H9 (cell line): ENCODE data around the gene TMEM165. TPM values are rescaled to one million over a fixed set of nuclear protein-coding genes. Genes with fewer than 3 reads are reported as not detected.

Source experiments
- DNase-seq: peaks from one replicate; pipeline ENCODE4 v3.0.0-alpha.2; 2017
- H2AFZ ChIP-seq: one replicate; pipeline ENCODE4 v1.6.1; 2013; ENCODE audit warnings: mild to moderate bottlenecking, low read length, control low read depth, moderate library complexity
- H2AK5ac ChIP-seq: 2 replicates; pipeline ENCODE4 v1.6.1; 2013; ENCODE audit warnings: low read length, control low read depth, mixed read lengths; ENCODE audit not compliant: insufficient read length
- H2BK120ac ChIP-seq: one replicate; pipeline ENCODE4 v1.6.1; 2013; ENCODE audit warnings: low read depth, mild to moderate bottlenecking, low read length, control low read depth, inconsistent platforms; ENCODE audit not compliant: poor library complexity, severe bottlenecking
- H2BK12ac ChIP-seq: 2 replicates; pipeline ENCODE4 v1.6.1; 2013; ENCODE audit warnings: low read length, control low read depth, mixed read lengths, low read depth; ENCODE audit not compliant: insufficient read length
- H2BK15ac ChIP-seq: 2 replicates; pipeline ENCODE4 v1.6.1; 2013; ENCODE audit warnings: low read depth, low read length, control low read depth
- H2BK20ac ChIP-seq: one replicate; pipeline ENCODE4 v1.6.1; 2013; ENCODE audit warnings: low read depth, mild to moderate bottlenecking, low read length, control low read depth, inconsistent platforms; ENCODE audit not compliant: poor library complexity, severe bottlenecking
- H2BK5ac ChIP-seq: 2 replicates; pipeline ENCODE4 v1.6.1; 2013; ENCODE audit warnings: low read length, control low read depth, mixed read lengths; ENCODE audit not compliant: insufficient read length
- H3K14ac ChIP-seq: 2 replicates; pipeline ENCODE4 v1.6.1; 2013; ENCODE audit warnings: low read length, control low read depth; ENCODE audit not compliant: insufficient read depth
- H3K18ac ChIP-seq: 2 replicates; pipeline ENCODE4 v1.6.1; 2013; ENCODE audit warnings: low read depth, mild to moderate bottlenecking, mixed read lengths, low read length, control low read depth; ENCODE audit not compliant: insufficient read length
- H3K23ac ChIP-seq: 2 replicates; pipeline ENCODE4 v1.6.1; 2013; ENCODE audit warnings: low read length, control low read depth, mixed read lengths, low read depth; ENCODE audit not compliant: insufficient read length
- H3K23me2 ChIP-seq: 2 replicates; pipeline ENCODE4 v1.6.1; 2013; ENCODE audit warnings: low read depth, mild to moderate bottlenecking, mixed read lengths, low read length, control low read depth; ENCODE audit not compliant: insufficient read length, poor library complexity, severe bottlenecking
- H3K27ac ChIP-seq: 2 replicates; pipeline ENCODE4 v1.5.1; 2013; ENCODE audit warnings: low read length, control low read depth, mixed read lengths, low read depth; ENCODE audit not compliant: insufficient read length
- H3K27me3 ChIP-seq: 2 replicates; pipeline ENCODE4 v1.6.1; 2013; ENCODE audit warnings: low read length, control low read depth, inconsistent platforms; ENCODE audit not compliant: insufficient read depth
- H3K4ac ChIP-seq: 2 replicates; pipeline ENCODE4 v1.6.1; 2013; ENCODE audit warnings: low read depth, mild to moderate bottlenecking, control low read depth, inconsistent platforms, low read length, moderate library complexity
- H3K4me1 ChIP-seq: 2 replicates; pipeline ENCODE4 v1.6.1; 2013; ENCODE audit warnings: low read length, control low read depth, inconsistent platforms; ENCODE audit not compliant: insufficient read depth
- H3K4me2 ChIP-seq: 2 replicates; pipeline ENCODE4 v1.6.1; 2013; ENCODE audit warnings: low read length, control low read depth, mixed read lengths; ENCODE audit not compliant: insufficient read length, insufficient read depth
- H3K56ac ChIP-seq: 2 replicates; pipeline ENCODE4 v1.6.1; 2013; ENCODE audit warnings: low read depth, mild to moderate bottlenecking, mixed read lengths, low read length, control low read depth; ENCODE audit not compliant: insufficient read length
- H3K79me1 ChIP-seq: 2 replicates; pipeline ENCODE4 v1.6.1; 2013; ENCODE audit warnings: low read depth, mild to moderate bottlenecking, moderate library complexity, low read length, control low read depth, inconsistent platforms; ENCODE audit not compliant: insufficient read depth, poor library complexity, severe bottlenecking
- H3K79me2 ChIP-seq: 2 replicates; pipeline ENCODE4 v1.6.1; 2013; ENCODE audit warnings: low read length, control low read depth, inconsistent platforms; ENCODE audit not compliant: insufficient read depth
- H3K9ac ChIP-seq: 2 replicates; pipeline ENCODE4 v1.6.1; 2013; ENCODE audit warnings: low read length, control low read depth, mixed read lengths; ENCODE audit not compliant: insufficient read length; ENCODE audit errors: extremely low read depth
- H3K9me3 ChIP-seq: one replicate; pipeline ENCODE4 v1.6.1; 2013; ENCODE audit warnings: low read depth, low read length, inconsistent platforms; ENCODE audit not compliant: control insufficient read depth
- H3T11ph ChIP-seq: one replicate; pipeline ENCODE4 v1.6.1; 2013; ENCODE audit warnings: mild to moderate bottlenecking, low read length, control low read depth, inconsistent platforms
- H4K20me1 ChIP-seq: one replicate; pipeline ENCODE4 v1.6.1; 2013; ENCODE audit not compliant: control insufficient read depth, insufficient read length, insufficient read depth
- H4K5ac ChIP-seq: 2 replicates; pipeline ENCODE4 v1.6.1; 2013; ENCODE audit warnings: low read depth, mild to moderate bottlenecking, mixed read lengths, low read length, control low read depth; ENCODE audit not compliant: insufficient read length
- H4K8ac ChIP-seq: replicated peaks from 2 replicates; pipeline ENCODE4 v1.6.1; 2013; ENCODE audit warnings: low read length, control low read depth, mixed read lengths, low read depth; ENCODE audit not compliant: insufficient read length
- H4K91ac ChIP-seq: 2 replicates; pipeline ENCODE4 v1.6.1; 2013; ENCODE audit warnings: low read depth, mild to moderate bottlenecking, moderate library complexity, mixed read lengths, low read length, control low read depth; ENCODE audit not compliant: insufficient read length
- H3K27ac Mint-ChIP-seq, 3 experiments: 2 replicates in 2 of 3; 3 replicates in 1 of 3; pipeline ENCODE4 v1.8.0; 2020 to 2021; ENCODE audit warnings: mixed read lengths in 3 of 3, mild to moderate bottlenecking in 1 of 3, moderate library complexity in 1 of 3
- H3K27me3 Mint-ChIP-seq: 2 replicates; pipeline ENCODE4 v1.8.0; 2021; ENCODE audit warnings: low read depth, mild to moderate bottlenecking, moderate library complexity, mixed read lengths
- H3K36me3 Mint-ChIP-seq, 3 experiments: 2 replicates in 2 of 3; 3 replicates in 1 of 3; pipeline ENCODE4 v1.8.0; 2020 to 2021; ENCODE audit warnings: low read depth in 3 of 3, mixed read lengths in 3 of 3; ENCODE audit not compliant: insufficient read depth in 1 of 3
- H3K4me1 Mint-ChIP-seq, 2 experiments: 2 replicates each; pipeline ENCODE4 v1.8.0; 2020; ENCODE audit warnings: mixed read lengths in 2 of 2
- H3K4me3 Mint-ChIP-seq, 2 experiments: 2 replicates in 1 of 2; 3 replicates in 1 of 2; pipeline ENCODE4 v1.8.0; 2020 to 2021; ENCODE audit warnings: mild to moderate bottlenecking in 2 of 2, mixed read lengths in 2 of 2, moderate library complexity in 1 of 2
- H3K9me3 Mint-ChIP-seq, 2 experiments: 2 replicates in 1 of 2; 3 replicates in 1 of 2; pipeline ENCODE4 v1.8.0; 2020; ENCODE audit warnings: mild to moderate bottlenecking in 2 of 2, mixed read lengths in 2 of 2, moderate library complexity in 1 of 2
- WGBS: extraction: QIAGEN DNeasy Blood & Tissue Kit; methylation state at CpG from one replicate; pipeline ENCODE4 v1.1.7; 2013; ENCODE audit warnings: missing lambda C conversion rate, low lambda C conversion rate, mixed read lengths; ENCODE audit not compliant: insufficient read length; ENCODE audit errors: extremely low coverage; 5-methylcytosine and 5-hydroxymethylcytosine counted together
- total RNA-seq: library from RNA; stranded (reverse); gene quantifications from 2 replicates; pipeline ENCODE4 v1.2.1, GENCODE V29; 2021
- TF ChIP-seq, protein P1 (sequence below): fragments of 200-600 bp; sonication (generic); conservative IDR thresholded peaks from 3 replicates; pipeline ENCODE4 v1.8.0; 2021; ENCODE audit warnings: antibody characterized with exemption, mild to moderate bottlenecking

The TMEM165 gene
- total RNA-seq, 1 experiment from 2014 or later, result 87.2 TPM

DNA sequence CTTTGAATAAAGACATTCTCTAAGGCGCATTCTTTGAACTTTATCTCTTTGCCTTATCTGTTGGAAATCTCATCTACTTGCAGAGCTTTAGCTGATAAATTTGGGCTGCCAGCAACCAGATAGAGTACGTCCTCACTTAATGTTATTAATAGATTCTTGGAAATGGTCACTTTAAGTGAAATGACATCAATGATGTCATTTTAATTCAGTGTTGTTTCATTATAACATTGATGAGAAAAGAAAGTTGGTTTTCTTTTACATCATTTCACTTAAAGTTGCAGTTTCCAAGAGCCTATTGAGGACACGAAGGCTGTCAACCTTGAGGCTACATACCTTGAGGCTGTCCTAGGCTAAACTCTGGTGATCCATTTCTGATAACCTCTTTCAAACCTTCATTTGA is 9.3 kb downstream of the TMEM165 start:
- no peak overlapping the region for H4K8ac ChIP-seq
- H3K4me2 ChIP-seq, result no peak overlapping the region
- H3K56ac ChIP-seq, result no peak overlapping the region
- H3K4me1 Mint-ChIP-seq, result peaks cover 13 to 18% of the 10 kb centered on the region in 2 experiments
- no peak overlapping the region for H3K27ac ChIP-seq
- H2BK20ac ChIP-seq, result no peak overlapping the region
- no peak overlapping the region for H2BK120ac ChIP-seq
- no peaks in the 10 kb centered on the region for H3K23me2 ChIP-seq
- H4K20me1 ChIP-seq, result no peaks in the 10 kb centered on the region
- no peak overlapping the region for H3K27ac Mint-ChIP-seq
- H3K9me3 Mint-ChIP-seq, result no peaks in the 10 kb centered on the region
- H3K4me1 ChIP-seq, result 0 out of 2 replicates have a peak, but pooled peaks cover 2% of the 10 kb centered on the region
- peaks cover 40 to 52% (median 51%) of the 10 kb centered on the region in 3 experiments for H3K36me3 Mint-ChIP-seq
- H3K9ac ChIP-seq, result no peak overlapping the region
- no peak overlapping the region for H3K14ac ChIP-seq
- DNase-seq, result no peak
- H2AFZ ChIP-seq, result no peak overlapping the region
- no peaks in the 10 kb centered on the region for H3K27me3 ChIP-seq
- no peaks in the 10 kb centered on the region; the same call in 1 of the 2 replicates for H3K27me3 Mint-ChIP-seq
- H3K79me1 ChIP-seq, result no peaks in the 10 kb centered on the region
- H3T11ph ChIP-seq, result no peak overlapping the region
- TF ChIP-seq, protein P1, sequence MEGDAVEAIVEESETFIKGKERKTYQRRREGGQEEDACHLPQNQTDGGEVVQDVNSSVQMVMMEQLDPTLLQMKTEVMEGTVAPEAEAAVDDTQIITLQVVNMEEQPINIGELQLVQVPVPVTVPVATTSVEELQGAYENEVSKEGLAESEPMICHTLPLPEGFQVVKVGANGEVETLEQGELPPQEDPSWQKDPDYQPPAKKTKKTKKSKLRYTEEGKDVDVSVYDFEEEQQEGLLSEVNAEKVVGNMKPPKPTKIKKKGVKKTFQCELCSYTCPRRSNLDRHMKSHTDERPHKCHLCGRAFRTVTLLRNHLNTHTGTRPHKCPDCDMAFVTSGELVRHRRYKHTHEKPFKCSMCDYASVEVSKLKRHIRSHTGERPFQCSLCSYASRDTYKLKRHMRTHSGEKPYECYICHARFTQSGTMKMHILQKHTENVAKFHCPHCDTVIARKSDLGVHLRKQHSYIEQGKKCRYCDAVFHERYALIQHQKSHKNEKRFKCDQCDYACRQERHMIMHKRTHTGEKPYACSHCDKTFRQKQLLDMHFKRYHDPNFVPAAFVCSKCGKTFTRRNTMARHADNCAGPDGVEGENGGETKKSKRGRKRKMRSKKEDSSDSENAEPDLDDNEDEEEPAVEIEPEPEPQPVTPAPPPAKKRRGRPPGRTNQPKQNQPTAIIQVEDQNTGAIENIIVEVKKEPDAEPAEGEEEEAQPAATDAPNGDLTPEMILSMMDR, result no peak
- no peak overlapping the region for H3K23ac ChIP-seq
- no peak overlapping the region for H4K91ac ChIP-seq
- H2BK12ac ChIP-seq, result no peak overlapping the region
- H3K4me3 Mint-ChIP-seq, result no peak overlapping the region
- no peak overlapping the region for H2BK5ac ChIP-seq
- H4K5ac ChIP-seq, result no peak overlapping the region
- no CpG with 5 or more reads among the region's 3 CpGs for WGBS
- no peak overlapping the region for H3K4ac ChIP-seq
- H3K18ac ChIP-seq, result no peak overlapping the region
- no peak overlapping the region for H2BK15ac ChIP-seq
- no peak overlapping the region for H2AK5ac ChIP-seq
- peaks cover 36% of the 10 kb centered on the region; the same call in 1 of the 2 replicates for H3K79me2 ChIP-seq
- H3K9me3 ChIP-seq, result no peaks in the 10 kb centered on the region
